Left colon (tissue), 2 donors: ENCODE measurements around the gene UGGT2. TPM values are rescaled to one million over a fixed set of nuclear protein-coding genes. Genes with fewer than 3 reads are reported as not detected.
"Not testable (repeated sequence)": the region's sequence is repeated elsewhere in the genome, so short reads cannot be mapped to it uniquely, and the experiment has no call there.

ENCODE experiments used
- ATAC-seq: fragments of 200-7000 bp; cut with Tn5 transposase; one replicate; pipeline ENCODE4 v1.9.1; 2020; ENCODE audit warnings: mild to moderate bottlenecking, moderate library complexity
- DNase-seq, 2 donors: peaks; one replicate each; pipeline ENCODE4 v3.0.0-alpha.2; 2020
- intact Hi-C, 2 donors: fragments of 100-400 bp; cut with DNase I in 1 of 2; cut with micrococcal nuclease in 1 of 2; formaldehyde crosslinking; loops; one replicate each; pipeline versions ENCODE4 v1.11.2 to v1.14.0; 2022; cut with DNase I, micrococcal nuclease
- total RNA-seq, 2 donors: library from RNA; stranded (reverse); fragmentation: NEBNext Ultra II Directional; extraction: Animal tissue kit (Norgen Biotek cat#: 25700); gene quantifications; one replicate each; pipeline ENCODE4 v1.2.1, GENCODE V29; 2021
- donor health status: DM: no; HTN: no; CAD: no.
- donor health status: DM: yes; HTN: yes; CAD: no.

Gene UGGT2
- total RNA-seq, 2 donors from 2014 or later, result 17.2 to 19.2 TPM

DNA sequence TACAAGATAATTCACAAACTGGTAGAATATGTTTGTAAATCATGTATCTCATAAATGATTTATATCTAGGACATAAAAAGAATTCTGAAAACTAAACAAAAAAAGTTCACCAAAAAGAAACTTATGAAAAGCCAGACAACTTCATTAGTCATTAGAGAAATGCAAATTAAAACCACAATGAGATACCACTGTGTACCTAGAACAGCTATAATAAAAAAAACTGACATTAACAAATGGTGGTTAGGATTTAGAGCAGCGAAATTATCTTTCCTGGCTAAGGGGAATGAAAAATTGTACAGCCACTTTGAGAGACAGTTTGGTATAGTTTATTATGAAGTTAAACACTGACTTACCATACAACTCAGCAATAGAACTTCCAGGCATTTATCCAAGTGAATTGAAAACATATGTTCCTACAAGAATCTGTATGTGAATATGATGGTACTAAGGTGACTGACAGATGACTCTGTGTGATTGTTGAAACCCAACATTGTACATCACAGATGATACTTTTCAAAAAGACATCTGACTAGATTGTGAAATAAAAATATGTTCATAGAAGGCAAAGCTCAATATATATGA, 41.8 kb downstream of the UGGT2 start:
- no peak for DNase-seq
- no peak for ATAC-seq
- intact Hi-C loops, result no loop called here

GRCh38 chr13:96003304-96003703, 49.9 kb downstream of the UGGT2 start:
- ATAC-seq (peak; percentile 73), DNase-seq (no peak)
- intact Hi-C loops, result no loop called here

GRCh38 chr13:96002322-96003131, 50.7 kb downstream of the UGGT2 start:
- ATAC-seq, result no peak
- intact Hi-C loops, result no loop called here
- no peak for DNase-seq

GRCh38 chr13:96000069-96000468, 53.1 kb downstream of the UGGT2 start:
- ATAC-seq (no peak), DNase-seq (no peak)
- intact Hi-C loops, result no loop called here

GRCh38 chr13:95987841-95988240, 65.4 kb downstream of the UGGT2 start:
- DNase-seq, result no peak
- intact Hi-C loops, result no loop called here
- no peak for ATAC-seq

DNA sequence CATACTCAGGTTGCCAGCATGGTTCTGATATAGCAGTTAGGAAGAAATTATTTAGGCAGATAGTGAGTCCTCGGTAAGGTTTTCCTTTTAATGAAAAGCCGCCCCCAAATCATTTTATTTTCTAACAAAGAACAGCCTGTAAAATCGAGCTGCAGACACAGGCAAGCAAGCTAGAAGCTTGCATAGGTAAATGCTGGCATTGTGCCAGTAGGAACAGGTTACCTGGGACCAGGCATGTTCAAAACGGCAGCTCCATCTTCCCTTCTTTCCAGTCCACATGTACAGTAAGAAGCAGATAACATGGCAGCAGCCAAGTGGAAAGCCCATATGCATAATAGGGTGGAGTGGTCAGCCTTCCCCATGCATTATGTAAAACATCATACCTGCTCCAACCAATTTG, 71.1 kb downstream of the UGGT2 start:
- DNase-seq (no peak), ATAC-seq (no peak)
- intact Hi-C loops, result no loop called here

- ATAC-seq, DNase-seq: not testable (repeated sequence)
- intact Hi-C loops, result loop anchor here in 1 of 2 donors (10.0 kb wide), 1 partner anchor 88 kb away; no protein-coding TSS in a partner anchor
These were observed 80.5 kb downstream of the UGGT2 start for GRCh38 chr13:95972651-95973050.

- no peak for ATAC-seq
- intact Hi-C loops, result loop anchor here in 1 of 2 donors (10.0 kb wide), 1 partner anchor 86 kb away; no protein-coding TSS in a partner anchor
- no peak for DNase-seq
These were observed 82.3 kb downstream of the UGGT2 start for GRCh38 chr13:95970878-95971277.

DNA sequence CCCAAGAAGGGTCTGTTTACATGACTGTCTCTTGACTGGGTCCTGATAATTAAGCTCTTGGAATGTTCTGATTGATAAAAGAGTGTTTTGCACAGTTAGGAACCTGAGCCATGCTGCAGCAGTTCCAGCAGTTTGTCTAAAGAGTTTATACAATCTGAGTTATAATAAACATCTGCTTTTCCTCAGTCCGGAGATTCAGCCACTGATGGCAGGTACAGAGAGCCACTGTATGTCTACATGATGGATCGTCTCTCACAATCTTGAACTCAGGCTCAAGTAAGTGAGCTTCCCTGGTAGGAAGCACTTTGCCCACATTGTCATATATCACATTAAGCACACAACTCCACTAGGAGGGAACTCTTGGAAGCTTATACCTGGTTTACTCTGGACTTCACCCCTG, 84.3 kb downstream of the UGGT2 start:
- no peak for ATAC-seq
- no peak for DNase-seq
- intact Hi-C loops, result no loop called here

GRCh38 chr13:95957331-95957730, 95.9 kb downstream of the UGGT2 start:
- intact Hi-C loops, result no loop called here
- ATAC-seq, result no peak
- no peak for DNase-seq

DNA sequence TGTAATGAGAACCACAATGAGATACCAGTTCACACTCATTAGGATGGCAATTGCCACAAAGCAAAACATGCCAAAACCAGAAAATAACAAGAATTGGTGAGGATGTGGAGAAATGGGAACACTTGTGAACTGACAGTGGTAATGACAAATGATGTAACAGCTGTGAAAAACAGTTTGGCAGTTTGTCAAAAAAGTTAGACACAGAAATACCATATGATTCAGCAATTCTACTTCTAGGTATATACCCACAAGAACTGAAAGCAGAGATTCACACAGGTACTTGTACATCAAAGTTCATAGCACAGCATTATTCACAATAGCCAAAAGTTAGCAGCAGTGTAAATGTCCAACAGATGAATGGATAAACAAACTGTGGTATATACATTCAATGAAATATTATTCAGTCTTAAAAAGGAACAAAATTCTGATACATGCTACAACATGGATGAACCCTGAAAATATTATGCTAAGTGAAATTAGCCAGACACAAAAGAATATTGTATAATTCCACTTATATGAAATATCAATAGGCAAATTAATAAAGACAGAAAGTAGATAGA, 96.5 kb downstream of the UGGT2 start:
- intact Hi-C loops, result no loop called here
- ATAC-seq (no peak), DNase-seq (no peak)

DNA sequence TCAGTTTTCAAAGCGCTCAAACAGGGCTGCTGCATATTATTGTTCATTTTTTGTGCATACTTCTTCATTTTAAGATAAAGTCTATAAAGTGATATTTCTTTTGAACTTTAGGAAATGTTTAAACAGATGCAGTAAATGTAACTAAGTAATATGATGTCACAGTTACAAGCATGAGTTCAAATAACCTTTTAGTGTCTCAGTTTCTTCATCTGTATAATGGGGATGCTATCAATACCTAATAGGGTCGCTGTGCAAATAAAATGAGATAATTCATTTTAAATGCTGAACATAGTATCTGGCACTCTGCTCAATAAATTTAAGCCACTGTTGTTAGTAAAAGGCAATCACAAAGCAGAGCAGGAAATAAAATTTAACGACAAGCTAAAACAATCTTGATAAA, 97.5 kb downstream of the UGGT2 start:
- no peak for DNase-seq

DNA sequence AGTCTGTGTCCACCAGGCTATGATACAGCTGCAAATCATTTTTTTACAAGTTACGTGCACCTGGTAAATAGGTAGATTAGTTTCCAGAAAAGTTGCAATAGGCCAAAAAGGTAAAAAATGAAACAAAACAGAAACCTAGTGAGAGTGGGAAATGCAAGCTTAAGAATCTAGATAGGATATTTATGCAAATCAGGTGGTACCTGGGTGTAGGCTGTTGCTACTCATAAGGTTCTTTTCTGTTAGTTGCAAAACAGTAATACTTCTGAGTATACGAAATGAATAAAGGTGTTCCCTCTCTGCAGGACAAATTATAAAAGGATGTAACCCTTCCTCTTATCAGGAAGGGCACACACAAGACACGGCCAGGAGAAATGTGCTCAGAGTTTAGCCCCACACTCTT, 97.9 kb downstream of the UGGT2 start:
- no peak for ATAC-seq
- intact Hi-C loops, result no loop called here

More for the DNA sequence above, 97.5 kb downstream of the UGGT2 start:
- ATAC-seq, result no peak
- intact Hi-C loops, result no loop called here

GRCh38 chr13:95954266-95954665, 98.9 kb downstream of the UGGT2 start:
- ATAC-seq (no peak), DNase-seq (no peak)
- intact Hi-C loops, result no loop called here

More for the DNA sequence above, 97.9 kb downstream of the UGGT2 start:
- DNase-seq, result no peak

DNA sequence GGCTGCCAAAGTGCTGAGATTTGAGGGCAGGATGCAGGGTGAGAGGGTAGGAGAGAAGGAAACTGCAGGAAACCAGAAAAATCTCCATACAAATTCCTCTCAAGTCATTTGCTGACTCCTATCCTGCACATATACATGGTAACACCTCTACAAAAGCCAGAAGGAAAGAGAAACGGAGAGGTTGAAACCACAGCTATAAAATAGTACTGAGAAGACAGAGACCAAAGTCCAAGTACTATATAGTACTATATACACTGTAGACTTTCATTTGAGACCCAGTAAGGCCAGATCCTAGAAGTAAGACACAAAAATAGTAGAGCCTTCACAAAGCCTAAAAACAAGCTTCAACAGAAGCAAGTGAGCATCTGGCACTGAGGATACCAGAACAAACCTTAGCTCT, 103.1 kb downstream of the UGGT2 start:
- DNase-seq (no peak), ATAC-seq (peak; percentile 100)
- intact Hi-C loops, result no loop called here

DNA sequence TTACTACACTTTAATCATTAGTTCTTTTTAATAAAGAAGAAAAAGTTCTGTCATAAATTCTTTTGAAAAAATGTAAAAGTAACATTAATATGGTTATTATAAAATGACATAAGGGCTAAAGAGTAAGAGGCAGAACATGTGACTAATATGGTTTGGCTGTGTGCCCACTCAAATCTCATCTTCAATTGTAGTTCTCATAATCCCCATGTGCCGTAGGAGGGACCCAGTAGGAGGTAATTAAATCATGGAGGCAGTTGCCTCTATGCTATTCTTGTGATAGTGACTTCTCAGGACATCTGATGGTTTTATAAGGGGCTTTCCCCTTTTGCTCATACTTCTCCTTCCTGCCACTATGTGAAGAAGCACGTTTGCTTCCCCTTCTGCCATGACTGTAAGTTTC, 104.5 kb downstream of the UGGT2 start:
- intact Hi-C loops, result no loop called here
- DNase-seq, result no peak
- peak; percentile 22 for ATAC-seq

- no peak for DNase-seq
- intact Hi-C loops, result no loop called here
These were observed 115.4 kb downstream of the UGGT2 start for GRCh38 chr13:95937714-95938320.

DNA sequence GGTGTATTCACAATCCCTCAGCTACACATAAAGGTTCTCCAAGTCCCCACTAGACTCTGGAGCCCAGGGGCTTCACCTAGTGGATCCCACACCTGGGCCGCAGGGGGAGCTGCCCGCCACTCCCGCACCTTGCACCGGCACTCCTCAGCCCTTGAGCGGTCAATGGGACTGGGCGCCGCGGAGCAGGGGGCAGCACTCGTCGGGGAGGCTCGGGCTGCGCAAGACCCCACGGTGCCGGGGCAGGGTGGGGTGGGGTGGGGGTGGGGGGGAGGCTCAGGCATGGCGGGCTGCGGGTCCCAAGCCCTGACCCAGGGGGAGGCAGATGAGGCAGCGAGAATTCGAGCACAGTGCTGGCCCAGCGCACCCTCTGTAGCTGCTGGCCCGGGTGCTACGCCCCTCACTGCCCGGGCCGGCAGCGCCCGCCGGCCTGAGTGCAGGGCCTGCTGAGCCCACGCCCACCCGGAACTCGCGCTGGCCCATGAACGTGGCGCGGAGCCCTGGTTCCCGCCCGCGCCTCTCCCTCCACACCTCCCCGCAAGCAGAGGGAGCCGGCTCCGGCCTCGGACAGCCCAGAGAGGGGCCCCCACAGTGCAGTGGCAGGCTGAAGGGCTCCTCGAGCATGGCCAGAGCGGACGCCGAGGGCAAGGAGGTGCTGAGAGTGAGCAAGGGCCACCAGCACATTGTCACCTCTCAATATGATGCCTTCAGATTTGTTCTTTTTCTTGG, 121.7 kb downstream of the UGGT2 start:
- no peak for ATAC-seq
- no peak for DNase-seq
- intact Hi-C loops, result no loop called here

More at GRCh38 chr13:95937714-95938320, 115.4 kb downstream of the UGGT2 start:
- no peak for ATAC-seq

- ATAC-seq (no peak), DNase-seq (no peak)
- intact Hi-C loops, result no loop called here
These were observed 123.8 kb downstream of the UGGT2 start for GRCh38 chr13:95929430-95929829.
